H1 (cell line): ENCODE results near the gene SRSF9. TPM values are rescaled to one million over a fixed set of nuclear protein-coding genes. Genes with fewer than 3 reads are reported as not detected.

Experiments
- CTCF ChIA-PET: fragments of 300-600 bp; sonication (Branson Sonifier 250); formaldehyde crosslinking; loops from one replicate; lab custom pipeline; 2021; ENCODE audit not compliant: partially characterized antibody; lab: Charles Lee
- POLR2A ChIA-PET: fragments of 300-600 bp; sonication (Branson Sonifier 250); formaldehyde crosslinking; loops from one replicate; lab custom pipeline; 2021; ENCODE audit warnings: inconsistent platforms; ENCODE audit not compliant: partially characterized antibody; lab: Charles Lee
- DNase-seq, 2 experiments: peaks; one replicate each; pipeline versions ENCODE4 v3.0.0 to v3.0.0-alpha.2; 2010 to 2022; ENCODE audit warnings: low spot score in 2 of 2, low read depth in 1 of 2, mixed read lengths in 1 of 2
- FAIRE-seq: peaks from 2 replicates; lab custom pipeline; 2011; peaks lifted over from hg19 to GRCh38; lab: Jason Lieb, UNC
- H2AFZ ChIP-seq: 2 replicates; pipeline ENCODE4 v1.8.1; 2012; ENCODE audit warnings: low read length, inconsistent platforms
- H2AK5ac ChIP-seq: 2 replicates; pipeline ENCODE4 v1.6.1; 2013; ENCODE audit warnings: low read depth, low read length
- H2BK120ac ChIP-seq: replicated peaks from 2 replicates; pipeline ENCODE3; 2013; ENCODE audit warnings: low read depth, low read length, inconsistent platforms
- H2BK12ac ChIP-seq: 2 replicates; pipeline ENCODE4 v1.6.1; 2013; ENCODE audit warnings: low read depth, low read length
- H2BK15ac ChIP-seq: 2 replicates; pipeline ENCODE4 v1.6.1; 2013; ENCODE audit warnings: low read length
- H2BK20ac ChIP-seq: 2 replicates; pipeline ENCODE4 v1.6.1; 2013; ENCODE audit warnings: low read length
- H2BK5ac ChIP-seq: 2 replicates; pipeline ENCODE4 v1.6.1; 2013; ENCODE audit warnings: low read depth, low read length
- H3K14ac ChIP-seq: 2 replicates; pipeline ENCODE4 v1.6.1; 2013; ENCODE audit warnings: inconsistent platforms; ENCODE audit not compliant: insufficient read length
- H3K18ac ChIP-seq: 2 replicates; pipeline ENCODE4 v1.6.1; 2013; ENCODE audit warnings: low read length; ENCODE audit errors: extremely low read depth
- H3K23ac ChIP-seq: 2 replicates; pipeline ENCODE4 v1.6.1; 2013; ENCODE audit warnings: inconsistent platforms; ENCODE audit not compliant: insufficient read length
- H3K23me2 ChIP-seq: 2 replicates; pipeline ENCODE4 v1.6.1; 2013; ENCODE audit warnings: low read depth, low read length
- H3K27ac ChIP-seq: 2 replicates; pipeline ENCODE4 v1.6.1; 2011; ENCODE audit warnings: low read depth, low read length, inconsistent platforms
- H3K27me3 ChIP-seq, 4 experiments: replicated peaks in 1 of 4; 1 replicate in 1 of 4; 2 replicates in 3 of 4; pipeline versions ENCODE4 v1.6.1 to v1.8.1; 2011 to 2013; ENCODE audit warnings: low read length in 3 of 4, mild to moderate bottlenecking in 3 of 4, inconsistent platforms in 2 of 4, mixed read lengths in 2 of 4, moderate library complexity in 1 of 4; ENCODE audit not compliant: control insufficient read depth in 3 of 4, insufficient read depth in 3 of 4; ENCODE audit errors: extremely low read depth in 1 of 4
- H3K36me3 ChIP-seq, 4 experiments: 2 replicates each; pipeline versions ENCODE4 v1.6.1 to v1.8.1; 2011 to 2013; ENCODE audit warnings: mild to moderate bottlenecking in 4 of 4, low read length in 3 of 4, moderate library complexity in 2 of 4, control low read depth in 1 of 4, inconsistent platforms in 1 of 4; ENCODE audit not compliant: insufficient read depth in 4 of 4, control insufficient read depth in 2 of 4
- H3K4ac ChIP-seq: replicated peaks from 2 replicates; pipeline ENCODE3; 2013; ENCODE audit warnings: low read length, low read depth, mixed read lengths, inconsistent platforms; ENCODE audit not compliant: insufficient read length
- H3K4me1 ChIP-seq, 4 experiments: replicated peaks in 1 of 4; 1 replicate in 1 of 4; 2 replicates in 3 of 4; pipeline versions ENCODE4 v1.6.1 to v1.8.1; 2011 to 2013; ENCODE audit warnings: low read length in 3 of 4, inconsistent platforms in 2 of 4, mixed read lengths in 1 of 4; ENCODE audit not compliant: insufficient read depth in 4 of 4, control insufficient read depth in 3 of 4
- H3K4me2 ChIP-seq, 2 experiments: 2 replicates each; pipeline versions ENCODE4 v1.6.1 to v1.8.1; 2011 to 2013; ENCODE audit warnings: low read depth in 2 of 2, low read length in 2 of 2, control low read depth in 1 of 2, inconsistent platforms in 1 of 2, mild to moderate bottlenecking in 1 of 2; ENCODE audit not compliant: insufficient read depth in 1 of 2
- H3K4me3 ChIP-seq, 4 experiments: fragments of 200-600, 300-600 bp in 1 of 4; sonication (generic), shearing (Covaris generic), sonication (Bioruptor Twin) in 1 of 4; 2 replicates each; pipeline versions ENCODE4 v1.5.1 to v1.8.1; 2011 to 2016; ENCODE audit warnings: low read length in 4 of 4, low read depth in 3 of 4, control low read depth in 2 of 4, inconsistent platforms in 2 of 4, mild to moderate bottlenecking in 2 of 4, mixed read lengths in 1 of 4, moderate library complexity in 1 of 4; ENCODE audit not compliant: insufficient read depth in 2 of 4; ENCODE audit errors: extremely low read depth in 1 of 4
- H3K56ac ChIP-seq: replicated peaks from 2 replicates; pipeline ENCODE3; 2013; ENCODE audit warnings: low read depth, mild to moderate bottlenecking, mixed read lengths, low read length, inconsistent platforms; ENCODE audit not compliant: insufficient read length
- H3K79me1 ChIP-seq: 2 replicates; pipeline ENCODE4 v1.6.1; 2013; ENCODE audit warnings: low read depth, low read length, control low read depth
- H3K79me2 ChIP-seq, 2 experiments: 2 replicates each; pipeline versions ENCODE4 v1.6.1 to v1.8.1; 2012 to 2013; ENCODE audit warnings: low read length in 2 of 2, mild to moderate bottlenecking in 2 of 2, inconsistent platforms in 1 of 2; ENCODE audit not compliant: insufficient read depth in 2 of 2, control insufficient read depth in 1 of 2
- H3K9ac ChIP-seq, 4 experiments: replicated peaks in 1 of 4; 1 replicate in 1 of 4; 2 replicates in 3 of 4; pipeline versions ENCODE4 v1.6.1 to v1.8.1; 2011 to 2013; ENCODE audit warnings: low read depth in 3 of 4, low read length in 3 of 4, control low read depth in 2 of 4, mild to moderate bottlenecking in 2 of 4, moderate library complexity in 2 of 4, inconsistent platforms in 1 of 4; ENCODE audit errors: extremely low read depth in 1 of 4
- H3K9me3 ChIP-seq, 2 experiments: 2 replicates each; pipeline versions ENCODE4 v1.6.1 to v1.8.1; 2012 to 2013; ENCODE audit warnings: mild to moderate bottlenecking in 2 of 2, moderate library complexity in 2 of 2, control low read depth in 1 of 2, inconsistent platforms in 1 of 2, low read depth in 1 of 2, low read length in 1 of 2, mixed read lengths in 1 of 2; ENCODE audit not compliant: insufficient read depth in 2 of 2
- H4K20me1 ChIP-seq, 2 experiments: replicated peaks in 1 of 2; 2 replicates each; pipeline versions ENCODE3 to v1.8.1; 2011 to 2013; ENCODE audit warnings: inconsistent platforms in 2 of 2, low read length in 2 of 2, mild to moderate bottlenecking in 1 of 2; ENCODE audit not compliant: insufficient read depth in 2 of 2, control insufficient read depth in 1 of 2
- H4K5ac ChIP-seq: 2 replicates; pipeline ENCODE4 v1.6.1; 2013; ENCODE audit warnings: low read length, low read depth, mixed read lengths, inconsistent platforms; ENCODE audit not compliant: insufficient read length
- H4K8ac ChIP-seq: 2 replicates; pipeline ENCODE4 v1.8.0; 2013; ENCODE audit warnings: mild to moderate bottlenecking, moderate library complexity, low read length, inconsistent platforms; ENCODE audit not compliant: insufficient read depth; ENCODE audit errors: extremely low read depth
- H4K91ac ChIP-seq: replicated peaks from 2 replicates; pipeline ENCODE3; 2013; ENCODE audit warnings: low read length, mixed read lengths, inconsistent platforms; ENCODE audit not compliant: insufficient read length
- BCL11A ChIP-seq, 2 experiments: IDR thresholded peaks; one replicate each; pipeline ENCODE4 v1.6.1; 2011; ENCODE audit warnings: low read depth in 2 of 2, low read length in 2 of 2, mild to moderate bottlenecking in 2 of 2
- CBX8 ChIP-seq: fragments of 300-800, 300-1000 bp; sonication (generic); IDR thresholded peaks from 2 replicates; pipeline ENCODE4 v1.7.1; 2016; ENCODE audit warnings: low read depth, low read length, borderline replicate concordance
- CEBPB ChIP-seq: IDR thresholded peaks from 2 replicates; pipeline ENCODE4 v1.6.1; 2012; ENCODE audit warnings: low read depth, low read length
- HDAC6 ChIP-seq: IDR thresholded peaks from one replicate; pipeline ENCODE4 v1.7.1; 2012; ENCODE audit warnings: low read depth, mild to moderate bottlenecking, inconsistent platforms, low read length, moderate library complexity
- NANOG ChIP-seq: IDR thresholded peaks from 2 replicates; pipeline ENCODE4 v1.6.1; 2011; ENCODE audit warnings: low read length, low read depth, mild to moderate bottlenecking, inconsistent platforms; ENCODE audit not compliant: insufficient read depth, poor library complexity, severe bottlenecking
- PHF8 ChIP-seq: fragments of 200-600 bp; sonication (generic); conservative IDR thresholded peaks from 2 replicates; pipeline ENCODE4 v1.7.1; 2012; ENCODE audit warnings: low read depth, mild to moderate bottlenecking, inconsistent platforms, low read length, moderate library complexity
- SIN3A ChIP-seq, 2 experiments: IDR thresholded peaks in 1 of 2; conservative IDR thresholded peaks in 1 of 2; 2 replicates each; pipeline ENCODE4 v1.6.1; 2011 to 2012; ENCODE audit warnings: low read length in 2 of 2, improper control_type of control experiment in 1 of 2, low read depth in 1 of 2, mild to moderate bottlenecking in 1 of 2
- TAF1 ChIP-seq: IDR thresholded peaks from 2 replicates; pipeline ENCODE4 v1.6.1; 2011; ENCODE audit warnings: mild to moderate bottlenecking, low read depth, low read length
- WGBS, 2 experiments: shearing (Covaris generic) in 1 of 2; methylation state at CpG; one replicate each; pipeline versions ENCODE4 v1.1.6 to v1.1.7; 2013 to 2015; ENCODE audit warnings: low lambda C conversion rate in 2 of 2, mixed read lengths in 2 of 2, inconsistent platforms in 1 of 2, low coverage in 1 of 2, missing lambda C conversion rate in 1 of 2; ENCODE audit not compliant: insufficient replicate concordance in 2 of 2, insufficient coverage in 1 of 2, insufficient read length in 1 of 2; ENCODE audit errors: extremely low coverage in 1 of 2, missing lambda C conversion rate in 1 of 2; 5-methylcytosine and 5-hydroxymethylcytosine counted together
- polyA plus RNA-seq, 7 experiments: library from polyadenylated mRNA; depleted of rRNA in 3 of 7; stranded (reverse) in 5 of 7; unstranded in 2 of 7; fragments of >200 nt in 5 of 7; fragments of 200-250 nt in 2 of 7; gene quantifications; 1 replicate in 5 of 7; 2 replicates in 1 of 7; 4 replicates in 1 of 7; pipeline versions ENCODE4 v1.2.1 to v1.2.3, GENCODE V29; 2011 to 2013; ENCODE audit warnings: missing spikeins in 2 of 7, mixed read lengths in 2 of 7
- total RNA-seq: library from RNA; stranded (reverse); fragmentation: NEBNext Ultra II Directional; extraction: Animal tissue kit (Norgen Biotek cat#: 25700); gene quantifications from 2 replicates; pipeline ENCODE4 v1.2.1, GENCODE V29; 2021

Gene SRSF9
- total and polyA plus RNA-seq, 2 of the 8 experiments (the other 6 are each of a cell fraction or from before 2014, with no cell fraction given): 172 to 304 TPM

- Histone ChIP-seq H4K91ac (no peak overlapping the region), H4K20me1 (peaks cover 2 to 4% of the 10 kb centered on the region in 2 experiments), H3K79me2 (peaks cover 0 to 15% of the 10 kb centered on the region in 2 experiments; a peak in 2 of 4 replicates), H4K5ac (no peak overlapping the region), H2AFZ (no peak overlapping the region), H2BK20ac (no peak overlapping the region), H3K18ac (no peak overlapping the region), H2BK5ac (no peak overlapping the region), H3K36me3 (peaks cover 5 to 57% (median 25%) of the 10 kb centered on the region in 4 experiments; a peak in 7 of 8 replicates), H3K9ac (no peak overlapping the region; a peak in 1 of 7 replicates), H3K4me3 (no peak overlapping the region), H3K4ac (no peak overlapping the region), H3K27me3 (no peaks in the 10 kb centered on the region), H4K8ac (no peak overlapping the region), H3K4me2 (no peak overlapping the region), H3K23me2 (no peaks in the 10 kb centered on the region), H3K4me1 (no peaks in the 10 kb centered on the region; a peak in 1 of 7 replicates), H3K27ac (no peak overlapping the region), H2AK5ac (no peak overlapping the region), H3K79me1 (no peaks in the 10 kb centered on the region; the same call in 1 of the 2 replicates), H2BK120ac (no peak overlapping the region), H3K9me3 (no peaks in the 10 kb centered on the region), H3K56ac (no peak overlapping the region), H3K14ac (no peak overlapping the region), H3K23ac (no peak overlapping the region), H2BK15ac (no peak overlapping the region), H2BK12ac (no peak overlapping the region)
- ChIA-PET CTCF (interaction anchor here (0.6 to 11.4 kb wide), 15 partner anchors 9 to 347 kb away, joined by 3 to 152 read pairs (median 4); partner anchors contain the start of gene SRSF9), POLR2A (interaction anchor here (0.6 to 19.6 kb wide), 12 partner anchors 10 to 128 kb away, joined by 3 to 365 read pairs (median 4); partner anchors contain the start of gene SRSF9)
- TF ChIP-seq SIN3A (conservative IDR thresholded peaks at IDR 0.05 in 1 of 2, IDR thresholded peaks at IDR 0.05 in 1 of 2; ENCODE audit: low read depth in 1 of 2, low read length in 2 of 2) (no peak), CEBPB (no peak), PHF8 (no peak), NANOG (no peak), CBX8 (no peak), HDAC6 (no peak), TAF1 (no peak), BCL11A (IDR thresholded peaks at IDR 0.05; ENCODE audit: low read depth in 2 of 2, low read length in 2 of 2) (no peak)
- WGBS, 2 experiments: 98% methylated on average over 3 of the region's 3 CpGs; no CpG with 5 or more reads in 1 of the 2 experiments
- DNase-seq: no peak
- no peak for FAIRE-seq
Measured at GRCh38 chr12:120453060-120453750, 16.3 kb downstream of the SRSF9 start.
